Stimulated activated CD4-positive, alpha-beta T cell treated with anti-CD3 and anti-CD28 coated beads, Interleukin-2, amount 100 ng/mL, for 48 hours (primary cell): ENCODE results near the gene SSBP1.
A peak's percentile ranks its signal among the peaks of the same experiment; 100 is the strongest.
"Not testable (repeated sequence)": the region's sequence is repeated elsewhere in the genome, so short reads cannot be mapped to it uniquely, and the experiment has no call there.

Experiments
- DNase-seq, 2 donors: peaks; one replicate each; pipeline ENCODE4 v3.0.0-alpha.2; 2020

The SSBP1 gene, protein sequence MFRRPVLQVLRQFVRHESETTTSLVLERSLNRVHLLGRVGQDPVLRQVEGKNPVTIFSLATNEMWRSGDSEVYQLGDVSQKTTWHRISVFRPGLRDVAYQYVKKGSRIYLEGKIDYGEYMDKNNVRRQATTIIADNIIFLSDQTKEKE

GRCh38 chr7:141737836-141738591, at the start of gene SSBP1:
TSS of gene SSBP1 (plus strand) at chr7:141738358. CDS start at chr7:141739167, 809 bp downstream.
- DNase-seq, result peak; percentile 80 to 86

- DNase-seq, result not testable (repeated sequence)
These were observed 48.9 kb upstream of the SSBP1 start for GRCh38 chr7:141689072-141689825.

DNA sequence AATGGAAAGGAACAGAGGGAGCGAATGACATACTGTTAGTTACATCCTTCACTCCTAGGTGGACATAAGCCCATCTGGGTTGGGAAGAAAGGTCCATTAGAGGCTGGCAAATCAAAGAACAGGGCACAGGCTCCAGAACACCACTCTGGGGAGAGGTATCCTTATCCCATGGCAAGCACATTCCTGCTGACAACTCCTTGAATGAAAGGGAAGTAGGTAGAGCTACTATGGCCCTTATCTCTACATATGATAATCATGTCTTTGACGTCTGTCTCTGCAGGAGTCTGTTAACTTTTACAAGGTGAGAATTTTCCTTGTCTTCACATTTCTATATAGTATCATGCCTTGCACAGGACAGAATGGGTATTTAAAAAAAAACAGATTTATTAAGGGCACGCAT, 46.6 kb upstream of the SSBP1 start:
- no peak for DNase-seq

DNA sequence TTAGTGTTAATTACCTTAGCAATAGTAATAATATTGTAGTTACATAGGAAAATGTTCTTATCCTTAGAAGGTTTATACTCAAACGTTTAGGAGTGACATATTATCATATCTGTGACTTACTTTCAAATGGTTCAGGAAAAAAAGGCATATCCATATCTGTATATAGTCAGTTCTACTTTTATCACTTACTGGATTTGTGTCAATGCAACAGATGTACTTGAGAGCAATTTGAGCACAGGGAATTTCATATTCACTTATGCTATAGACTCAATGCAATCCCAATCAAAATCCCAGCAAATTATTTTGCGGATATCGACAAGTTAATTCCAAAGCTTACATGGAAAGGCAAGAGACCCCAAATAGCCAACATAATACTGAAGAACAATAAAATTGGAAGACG, 46.2 kb upstream of the SSBP1 start:
- DNase-seq, result no peak

DNA sequence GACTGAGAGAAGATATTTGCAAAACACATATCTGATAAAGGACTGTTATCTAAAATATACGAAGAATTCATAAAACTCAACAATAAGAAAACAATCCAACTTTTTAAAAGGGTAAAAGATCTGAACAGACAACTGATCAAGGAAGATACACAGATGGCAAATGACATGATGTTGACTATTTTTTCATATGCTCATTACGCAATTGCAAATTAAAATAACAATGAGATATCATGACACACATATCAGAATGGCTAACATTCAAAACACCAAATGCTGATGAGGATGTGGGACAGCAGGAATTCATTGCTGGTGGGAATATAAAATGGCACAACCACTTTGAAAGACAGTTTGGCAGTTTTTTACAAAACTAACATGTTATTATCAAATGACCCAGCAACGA, 45.1 kb upstream of the SSBP1 start:
- DNase-seq, result no peak

- DNase-seq, result no peak
These were observed 42.3 kb upstream of the SSBP1 start for GRCh38 chr7:141695803-141696289.

- no peak for DNase-seq
These were observed 41.8 kb upstream of the SSBP1 start for GRCh38 chr7:141696348-141696747.

GRCh38 chr7:141697211-141697871, 40.8 kb upstream of the SSBP1 start:
- no peak for DNase-seq

DNA sequence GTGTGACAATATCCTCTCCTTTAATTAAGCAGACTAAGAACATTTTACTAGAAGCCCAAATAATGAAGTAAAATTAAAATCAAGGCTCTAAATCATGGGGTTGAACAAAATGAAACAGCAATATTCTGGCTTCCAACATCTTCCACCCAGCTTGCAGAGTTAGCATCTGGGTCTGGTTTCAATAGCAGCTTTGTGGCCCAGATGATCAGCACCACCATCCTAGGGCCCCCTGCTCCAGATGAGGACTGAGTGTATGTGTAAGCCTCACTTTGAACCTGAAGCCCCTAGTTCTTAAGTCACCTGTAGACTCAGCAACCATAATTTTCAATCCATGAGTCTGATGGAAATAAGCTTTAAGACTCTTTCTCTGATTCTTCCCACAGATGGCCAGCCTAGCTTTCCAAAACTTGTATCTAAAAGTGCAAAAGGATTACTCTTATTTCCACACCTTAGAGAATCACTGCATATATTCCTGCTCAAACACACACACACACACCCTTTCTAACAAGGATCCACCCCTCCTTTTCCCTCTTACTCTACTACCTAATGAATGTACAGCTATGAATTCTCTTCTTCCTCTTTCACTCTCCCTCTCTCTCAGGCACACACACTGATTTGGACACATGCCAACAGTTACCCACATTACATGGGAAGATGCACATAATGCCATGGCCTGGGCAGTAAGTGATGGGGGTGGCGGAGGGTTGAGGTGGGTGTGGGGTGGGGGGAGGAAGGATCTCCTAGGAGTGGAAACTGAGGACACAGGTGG, 39.7 kb upstream of the SSBP1 start:
- DNase-seq, result no peak

DNA sequence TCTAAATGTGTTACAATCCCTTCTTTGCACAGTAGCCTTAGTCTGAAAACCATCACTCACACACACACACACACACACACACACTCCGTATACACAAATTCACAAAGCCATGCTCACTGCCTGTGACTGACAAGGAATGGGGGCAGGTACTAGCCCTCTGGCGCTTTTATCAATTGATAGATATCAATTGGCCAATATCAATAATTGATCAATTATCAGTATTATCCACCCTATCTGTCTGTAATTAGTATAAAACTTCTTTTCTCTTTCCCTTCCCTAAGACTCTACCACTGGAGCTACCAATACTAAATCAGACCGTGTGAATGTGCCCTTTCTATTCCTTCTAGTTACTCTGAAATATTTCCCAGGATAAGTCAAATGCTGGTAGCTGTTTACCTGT, 38.3 kb upstream of the SSBP1 start:
- no peak for DNase-seq

DNA sequence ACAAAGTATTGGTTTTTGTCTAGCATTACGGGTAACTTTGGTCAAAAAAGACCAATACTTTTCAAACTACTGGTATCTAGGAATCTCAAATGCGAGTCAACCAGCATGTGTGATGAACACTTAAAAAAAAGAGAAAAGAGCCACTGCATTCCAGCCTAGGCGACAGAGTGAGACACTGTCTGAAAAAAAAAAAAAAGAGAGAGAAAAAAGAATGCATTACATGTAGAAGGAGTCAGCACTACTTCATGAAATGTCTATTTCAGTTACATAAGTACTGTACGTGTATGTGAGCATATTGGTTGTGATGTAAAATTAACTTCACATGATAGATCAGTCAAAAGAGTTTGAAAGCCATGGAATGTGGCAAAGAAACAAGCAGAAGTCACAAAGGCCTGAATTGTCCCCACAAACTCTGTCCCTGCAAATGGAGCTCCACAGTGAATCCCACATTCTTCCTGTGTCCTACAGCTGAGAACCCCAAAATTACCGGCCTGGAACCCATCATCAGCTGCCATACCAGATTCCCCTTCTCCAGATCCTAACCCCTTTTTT, 37.8 kb upstream of the SSBP1 start:
- no peak for DNase-seq

- no peak for DNase-seq
These were observed 37.2 kb upstream of the SSBP1 start for GRCh38 chr7:141700848-141701371.

DNA sequence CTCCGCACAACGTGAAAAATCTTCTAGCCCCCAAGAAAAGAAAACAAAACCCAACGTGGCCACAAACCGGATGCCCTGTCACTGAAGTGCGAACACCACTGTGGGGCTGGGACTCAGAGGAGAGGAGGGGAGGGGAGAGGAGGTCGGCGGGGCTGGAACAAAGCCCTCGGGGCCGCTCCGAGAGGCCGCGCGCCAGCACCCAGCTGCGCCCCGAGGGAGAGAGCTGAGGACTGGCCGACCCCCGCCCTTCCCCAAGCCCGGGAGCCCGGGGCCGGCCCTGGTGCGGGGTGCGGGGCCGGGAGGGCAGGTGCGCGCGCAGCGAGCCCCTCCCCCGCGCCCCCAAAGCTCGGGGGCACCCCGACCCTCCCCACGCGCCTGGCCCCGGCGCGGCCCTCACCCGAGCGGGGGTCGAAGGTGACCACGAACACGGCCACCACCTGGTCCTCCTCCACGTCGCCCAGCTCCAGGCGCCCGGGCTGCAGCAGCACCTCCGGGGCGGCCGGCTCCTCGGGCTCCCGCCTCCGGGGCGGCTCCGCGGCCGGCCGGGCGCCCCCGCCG, 36.6 kb upstream of the SSBP1 start:
- peak; percentile 42 to 45 for DNase-seq

- DNase-seq, result peak; percentile 33 to 47
These were observed 36.1 kb upstream of the SSBP1 start, which contains the start of gene DENND11 for GRCh38 chr7:141702047-141702567. TSS of gene DENND11 (minus strand) at chr7:141702166. CDS start at chr7:141702153, 13 bp downstream.

- DNase-seq, result no peak
These were observed 35.3 kb upstream of the SSBP1 start for GRCh38 chr7:141702892-141703291.

DNA sequence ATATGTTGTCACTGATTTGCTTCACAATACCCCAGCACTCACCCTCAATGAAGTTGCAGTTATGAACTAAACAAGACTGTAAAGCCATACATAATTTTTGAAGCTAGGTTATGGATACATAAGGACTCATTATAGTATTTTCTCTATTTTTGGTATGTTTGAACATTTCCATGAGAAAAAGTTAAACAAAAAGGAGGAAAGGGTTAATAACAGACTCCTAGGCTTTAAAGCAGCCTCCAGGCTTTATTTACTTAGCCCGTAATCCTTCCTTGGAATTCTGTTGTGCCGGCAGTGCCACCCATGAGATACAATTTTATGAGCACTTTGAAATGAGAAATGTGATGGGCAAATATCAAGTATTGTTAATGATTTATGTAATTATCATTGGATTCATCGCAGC, 34.0 kb upstream of the SSBP1 start:
- no peak for DNase-seq

DNA sequence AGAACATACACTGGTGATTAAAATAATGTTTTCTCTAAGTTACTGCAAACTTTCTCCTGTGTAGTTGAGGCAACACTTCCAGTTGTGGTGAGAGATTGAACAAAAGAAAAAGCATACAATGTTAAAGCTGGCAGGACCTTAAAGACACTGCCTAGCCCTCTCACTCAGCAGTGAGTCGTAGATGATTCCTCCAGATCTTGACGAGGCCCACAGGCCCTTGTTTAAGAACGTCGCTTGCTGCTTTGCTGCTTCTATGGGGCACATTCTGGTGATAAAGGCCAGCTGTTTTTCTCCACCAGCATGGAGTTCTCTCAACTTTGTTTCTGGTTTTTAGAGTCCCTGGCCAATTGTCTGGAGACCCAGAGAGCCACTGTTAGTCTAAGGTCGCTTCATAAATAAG, 33.4 kb upstream of the SSBP1 start:
- DNase-seq, result no peak

GRCh38 chr7:141706239-141707064, 31.7 kb upstream of the SSBP1 start:
- DNase-seq, result no peak

GRCh38 chr7:141708351-141708750, 29.8 kb upstream of the SSBP1 start, which contains the start of gene WEE2:
TSS of gene WEE2 (plus strand) at chr7:141708353. CDS start at chr7:141708759, 406 bp downstream.
- DNase-seq, result no peak

DNA sequence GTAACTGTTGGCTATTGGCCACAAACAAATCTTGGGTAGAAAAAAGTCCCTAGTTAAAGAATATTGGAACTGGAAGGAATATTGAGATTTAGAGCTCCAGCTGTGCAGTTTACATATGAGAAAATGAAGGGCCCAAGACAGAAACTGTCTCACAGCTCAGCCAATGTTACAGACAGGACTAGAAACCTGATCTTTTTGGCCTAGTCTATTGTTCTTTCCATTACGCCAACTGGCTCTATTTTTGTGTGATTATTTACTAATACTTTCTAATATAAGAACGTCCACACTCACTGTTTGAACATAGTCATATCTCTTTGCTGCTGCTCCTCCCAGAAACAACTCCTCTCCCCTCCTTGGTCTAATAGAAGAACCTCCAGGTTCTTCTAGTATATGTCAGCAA, 28.8 kb upstream of the SSBP1 start:
- DNase-seq, result no peak
